Measurements from ENCODE around the gene RNU2-63P. TPM values are rescaled to one million over a fixed set of nuclear protein-coding genes. Genes with fewer than 3 reads are reported as not detected.
A peak's percentile ranks its signal among the peaks of the same experiment; 100 is the strongest.

The RNU2-63P gene
- total RNA-seq: 10 to 100 TPM; 12.6 to 13.1 TPM

GRCh38 chr2:88016086-88016959, at the start of gene RNU2-63P:
Gene RNU2-63P (minus strand): TSS chr2:88016547.
- DNase-seq: peak; percentile 78
- CTCF ChIA-PET: interaction anchor here (1.2 to 1.3 kb wide), 2 partner anchors 14 kb away, joined by 4 read pairs; no protein-coding TSS in a partner anchor
- H3K27ac Mint-ChIP-seq: peak within 1 kb of the TSS; percentile 99
- peak within 1 kb of the TSS; percentile 94 for H3K4me3 Mint-ChIP-seq
- H3K36me3 Mint-ChIP-seq (ENCODE audit: low read depth): peaks cover 2% of the 10 kb centered on the region
- peaks cover 18% of the 10 kb centered on the region for H3K4me1 Mint-ChIP-seq (ENCODE audit: low read depth)
- intact Hi-C loops (cut with micrococcal nuclease): no loop called here
- no peaks in the 10 kb centered on the region for H3K27me3 Mint-ChIP-seq (ENCODE audit: low read depth)
- H3K9me3 Mint-ChIP-seq: peaks cover 7% of the 10 kb centered on the region

- no peak overlapping the region for H3K4me3 Mint-ChIP-seq
- intact Hi-C loops (cut with micrococcal nuclease): loop anchor here (2.0 to 5.0 kb wide), 4 partner anchors 30 to 611 kb away; no protein-coding TSS in a partner anchor
- no peak for DNase-seq
- H3K4me1 Mint-ChIP-seq (ENCODE audit: low read depth): peaks cover 16% of the 10 kb centered on the region
- CTCF ChIA-PET: interaction anchor here (0.6 to 4.1 kb wide), 33 partner anchors 8 to 166 kb away, joined by 3 to 174 read pairs (median 6); partner anchors contain the start of gene THNSL2
- no peaks in the 10 kb centered on the region for H3K9me3 Mint-ChIP-seq
- H3K27ac Mint-ChIP-seq: no peak overlapping the region
- no peaks in the 10 kb centered on the region for H3K27me3 Mint-ChIP-seq (ENCODE audit: low read depth)
- H3K36me3 Mint-ChIP-seq (ENCODE audit: low read depth): no peaks in the 10 kb centered on the region
Observed at GRCh38 chr2:88061295-88061694, 44.9 kb upstream of the RNU2-63P start.

GRCh38 chr2:88060907-88061275, 44.5 kb upstream of the RNU2-63P start:
- Mint-ChIP-seq H3K27me3 (ENCODE audit: low read depth) (no peaks in the 10 kb centered on the region), H3K9me3 (no peaks in the 10 kb centered on the region), H3K27ac (no peak overlapping the region), H3K4me3 (no peak overlapping the region), H3K36me3 (ENCODE audit: low read depth) (no peaks in the 10 kb centered on the region), H3K4me1 (ENCODE audit: low read depth) (peaks cover 20% of the 10 kb centered on the region)
- intact Hi-C loops (cut with micrococcal nuclease): loop anchor here (1.0 to 5.0 kb wide), 6 partner anchors 30 to 611 kb away; no protein-coding TSS in a partner anchor
- DNase-seq: no peak
- CTCF ChIA-PET: interaction anchor here (0.6 to 4.1 kb wide), 49 partner anchors 9 to 694 kb away, joined by 3 to 174 read pairs (median 6); partner anchors contain the start of gene THNSL2

DNA sequence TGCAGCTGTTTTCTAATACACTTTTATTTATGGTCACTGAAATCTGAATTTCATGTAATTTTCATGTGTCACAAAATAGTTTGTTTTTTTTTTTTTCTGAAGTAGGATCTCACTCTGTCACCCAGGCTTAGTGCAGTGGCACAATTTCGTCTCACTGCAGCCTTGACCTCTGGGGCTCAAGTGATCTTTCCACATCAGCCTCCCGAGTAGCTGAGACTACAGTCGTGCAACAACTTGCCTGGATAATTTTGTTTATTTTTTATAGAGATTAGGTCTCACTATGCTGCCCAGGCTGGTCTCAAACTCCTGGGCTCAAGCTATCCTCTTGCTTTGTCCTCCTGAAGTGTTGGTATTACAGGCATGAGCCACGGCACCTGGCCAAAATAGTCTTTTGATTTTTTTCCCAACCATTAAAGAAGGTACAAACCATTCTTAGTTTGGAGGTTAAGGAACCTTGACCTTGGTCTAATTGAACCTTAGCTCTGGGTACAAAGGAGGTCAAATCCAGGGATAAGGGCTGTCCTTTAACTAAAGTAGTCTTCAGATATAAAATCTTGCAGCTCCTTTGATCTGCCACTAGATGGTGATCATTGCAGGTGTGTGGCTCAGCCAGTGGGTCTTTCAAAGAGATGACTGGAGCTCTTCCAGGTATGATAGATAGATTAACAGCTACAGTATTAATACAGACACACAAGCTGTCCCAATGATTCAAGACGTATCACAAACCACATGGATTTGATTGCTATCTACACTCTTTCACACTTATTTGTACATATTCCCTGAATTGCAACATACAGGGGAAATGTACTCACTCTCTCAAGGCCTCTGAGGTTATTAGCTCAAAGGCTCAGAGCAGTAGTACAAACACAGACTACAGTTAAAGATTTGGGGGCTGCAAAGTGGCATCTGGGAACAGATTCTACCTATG, 43.9 kb upstream of the RNU2-63P start:
- Mint-ChIP-seq H3K9me3 (no peaks in the 10 kb centered on the region), H3K27ac (no peak overlapping the region), H3K36me3 (ENCODE audit: low read depth) (peaks cover under 1% of the 10 kb centered on the region), H3K4me1 (ENCODE audit: low read depth) (peaks cover 22% of the 10 kb centered on the region), H3K4me3 (no peak overlapping the region), H3K27me3 (ENCODE audit: low read depth) (no peaks in the 10 kb centered on the region)
- intact Hi-C loops (cut with micrococcal nuclease): loop anchor here (1.0 to 10.0 kb wide), 8 partner anchors 31 to 702 kb away; partner anchors contain the start of gene RPIA
- CTCF ChIA-PET: interaction anchor here (0.6 to 4.1 kb wide), 53 partner anchors 9 to 1626 kb away, joined by 3 to 174 read pairs (median 5); partner anchors contain the start of gene THNSL2
- peak; percentile 48 for DNase-seq

GRCh38 chr2:88058191-88058590, 41.8 kb upstream of the RNU2-63P start:
- no peak for DNase-seq
- intact Hi-C loops (cut with micrococcal nuclease): loop anchor here (5.0 to 10.0 kb wide), 2 partner anchors 637 to 704 kb away; partner anchors contain the start of gene RPIA
- no peaks in the 10 kb centered on the region for H3K27me3 Mint-ChIP-seq (ENCODE audit: low read depth)
- peaks cover 41% of the 10 kb centered on the region for H3K4me1 Mint-ChIP-seq (ENCODE audit: low read depth)
- no peak overlapping the region for H3K27ac Mint-ChIP-seq
- CTCF ChIA-PET: interaction anchor here (0.6 to 4.1 kb wide), 5 partner anchors 12 to 104 kb away, joined by 3 to 174 read pairs (median 4); no protein-coding TSS in a partner anchor
- H3K36me3 Mint-ChIP-seq (ENCODE audit: low read depth): peaks cover 11% of the 10 kb centered on the region
- no peak overlapping the region for H3K4me3 Mint-ChIP-seq
- no peaks in the 10 kb centered on the region for H3K9me3 Mint-ChIP-seq

DNA sequence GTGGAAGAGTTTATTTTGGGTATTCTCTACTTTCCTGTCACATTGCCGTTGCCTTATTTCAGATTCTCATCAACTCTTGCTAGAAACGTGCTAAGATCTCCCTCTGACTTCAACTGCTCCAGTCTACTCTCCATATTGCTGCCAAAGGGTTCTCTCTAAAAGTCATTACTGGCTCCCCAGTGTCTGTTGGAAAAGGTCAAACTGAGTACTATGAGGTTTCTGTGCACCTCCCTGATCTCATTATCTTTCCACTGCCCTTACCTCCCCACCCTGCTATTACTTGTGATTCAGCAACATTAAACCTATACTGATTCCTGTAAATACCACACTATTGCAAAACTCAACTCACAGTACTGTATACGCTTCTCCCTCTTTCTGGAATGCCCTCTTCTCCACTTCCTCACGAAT, 41.1 kb upstream of the RNU2-63P start:
- no peak overlapping the region for H3K27ac Mint-ChIP-seq
- CTCF ChIA-PET: no interaction called here

DNA sequence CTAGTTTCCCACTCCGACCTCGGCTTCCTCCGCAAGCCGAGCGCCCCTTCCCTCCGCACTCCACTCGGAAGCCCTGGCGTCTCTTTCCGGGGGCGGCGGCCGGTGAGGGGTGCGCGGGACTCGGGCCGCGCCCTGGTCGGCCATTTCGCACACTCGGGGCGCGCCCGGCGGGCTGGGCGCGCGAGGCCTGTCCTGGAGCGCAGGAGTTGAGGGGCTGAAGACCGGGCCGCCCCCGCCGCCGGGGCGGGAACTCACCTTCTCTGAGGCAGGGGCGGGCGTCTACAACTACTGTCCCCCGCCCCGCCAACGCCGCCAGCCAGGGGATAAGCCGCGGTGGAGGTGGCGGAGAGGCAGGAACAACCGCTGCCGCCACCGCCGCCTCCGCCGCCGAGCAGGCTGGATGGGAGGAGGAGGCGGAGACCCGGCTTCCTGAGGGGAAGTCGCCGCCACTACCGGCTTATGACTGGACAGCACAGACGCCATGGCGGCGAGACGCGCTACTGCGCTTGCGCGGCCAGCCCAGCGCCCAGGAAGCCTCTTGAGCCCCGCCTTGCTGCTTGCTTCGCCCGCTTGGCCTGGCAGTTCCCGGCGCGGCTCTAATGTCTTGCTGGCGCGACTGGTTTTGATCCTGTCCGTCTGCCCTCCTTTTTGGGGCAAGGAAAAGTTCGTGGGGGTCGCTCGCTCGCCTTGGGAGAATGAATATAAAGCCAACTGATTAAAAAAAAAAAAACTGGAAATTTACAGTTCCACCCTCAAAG, 39.2 kb upstream of the RNU2-63P start, which contains the start of gene KRCC1:
TSS of gene KRCC1 (minus strand) at position 413 of the 758 bp plus-strand sequence. CDS start 27,220 bp downstream, outside the sequence.
- peak; percentile 94 for DNase-seq
- H3K4me1 Mint-ChIP-seq (ENCODE audit: low read depth): peaks cover 62% of the 10 kb centered on the region
- peak within 1 kb of the TSS; percentile 98 for H3K27ac Mint-ChIP-seq
- CTCF ChIA-PET: interaction anchor here (1.7 kb wide), 1 partner anchor 104 kb away, joined by 5 read pairs; no protein-coding TSS in a partner anchor
- H3K36me3 Mint-ChIP-seq (ENCODE audit: low read depth): peaks cover 18% of the 10 kb centered on the region
- H3K27me3 Mint-ChIP-seq (ENCODE audit: low read depth): no peaks in the 10 kb centered on the region
- intact Hi-C loops (cut with micrococcal nuclease): loop anchor here (2.0 to 10.0 kb wide), 5 partner anchors 37 to 707 kb away; partner anchors contain the start of genes EIF2AK3, FOXI3 and RPIA
- no peaks in the 10 kb centered on the region for H3K9me3 Mint-ChIP-seq
- H3K4me3 Mint-ChIP-seq: peak within 1 kb of the TSS; percentile 99

More for the DNA sequence above, 41.1 kb upstream of the RNU2-63P start:
- H3K9me3 Mint-ChIP-seq: no peaks in the 10 kb centered on the region
- DNase-seq: no peak
- peaks cover 47% of the 10 kb centered on the region for H3K4me1 Mint-ChIP-seq (ENCODE audit: low read depth)
- H3K4me3 Mint-ChIP-seq: no peak overlapping the region
- intact Hi-C loops (cut with micrococcal nuclease): loop anchor here (2.0 to 10.0 kb wide), 3 partner anchors 395 to 705 kb away; partner anchors contain the start of genes FOXI3 and RPIA
- peaks cover 14% of the 10 kb centered on the region for H3K36me3 Mint-ChIP-seq (ENCODE audit: low read depth)
- no peaks in the 10 kb centered on the region for H3K27me3 Mint-ChIP-seq (ENCODE audit: low read depth)

DNA sequence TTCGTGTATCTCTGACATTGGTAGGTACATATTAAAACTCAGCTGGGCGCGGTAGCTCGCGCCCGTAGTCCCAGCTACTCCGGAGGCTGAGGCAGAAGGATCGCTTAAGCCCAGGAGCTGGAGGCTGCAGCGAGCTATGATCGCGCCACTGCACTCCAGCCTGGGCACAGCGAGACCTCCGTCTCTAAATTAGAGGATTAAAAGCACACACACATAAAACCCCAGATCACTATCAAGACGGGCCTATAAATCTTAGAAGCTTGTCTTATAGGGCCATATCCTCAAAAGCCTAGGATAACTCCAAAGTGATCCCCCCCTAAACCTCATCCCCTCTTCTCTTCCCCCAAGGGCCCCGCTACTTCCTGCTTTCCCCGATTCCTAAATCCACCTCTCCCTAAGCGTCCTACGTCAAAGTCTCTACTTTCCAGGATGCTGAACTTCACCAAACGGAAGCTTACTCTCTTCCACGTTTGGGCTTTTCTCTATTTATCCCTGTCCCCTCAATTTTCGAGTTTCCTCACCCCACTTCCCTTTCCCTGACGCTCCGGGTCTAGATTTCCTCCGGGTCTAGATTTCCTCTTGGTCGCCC, 38.5 kb upstream of the RNU2-63P start:
- H3K27me3 Mint-ChIP-seq (ENCODE audit: low read depth): no peaks in the 10 kb centered on the region
- DNase-seq: no peak
- H3K27ac Mint-ChIP-seq: peak overlapping the region; percentile 98
- peaks cover 66% of the 10 kb centered on the region for H3K4me1 Mint-ChIP-seq (ENCODE audit: low read depth)
- intact Hi-C loops (cut with micrococcal nuclease): loop anchor here (1.0 to 10.0 kb wide), 5 partner anchors 17 to 707 kb away; partner anchors contain the start of genes EIF2AK3 and RPIA
- CTCF ChIA-PET: interaction anchor here (0.6 to 1.7 kb wide), 3 partner anchors 51 to 110 kb away, joined by 3 to 5 read pairs (median 3); no protein-coding TSS in a partner anchor
- H3K36me3 Mint-ChIP-seq (ENCODE audit: low read depth): peaks cover 19% of the 10 kb centered on the region
- peak overlapping the region; percentile 99 for H3K4me3 Mint-ChIP-seq
- H3K9me3 Mint-ChIP-seq: no peaks in the 10 kb centered on the region

DNA sequence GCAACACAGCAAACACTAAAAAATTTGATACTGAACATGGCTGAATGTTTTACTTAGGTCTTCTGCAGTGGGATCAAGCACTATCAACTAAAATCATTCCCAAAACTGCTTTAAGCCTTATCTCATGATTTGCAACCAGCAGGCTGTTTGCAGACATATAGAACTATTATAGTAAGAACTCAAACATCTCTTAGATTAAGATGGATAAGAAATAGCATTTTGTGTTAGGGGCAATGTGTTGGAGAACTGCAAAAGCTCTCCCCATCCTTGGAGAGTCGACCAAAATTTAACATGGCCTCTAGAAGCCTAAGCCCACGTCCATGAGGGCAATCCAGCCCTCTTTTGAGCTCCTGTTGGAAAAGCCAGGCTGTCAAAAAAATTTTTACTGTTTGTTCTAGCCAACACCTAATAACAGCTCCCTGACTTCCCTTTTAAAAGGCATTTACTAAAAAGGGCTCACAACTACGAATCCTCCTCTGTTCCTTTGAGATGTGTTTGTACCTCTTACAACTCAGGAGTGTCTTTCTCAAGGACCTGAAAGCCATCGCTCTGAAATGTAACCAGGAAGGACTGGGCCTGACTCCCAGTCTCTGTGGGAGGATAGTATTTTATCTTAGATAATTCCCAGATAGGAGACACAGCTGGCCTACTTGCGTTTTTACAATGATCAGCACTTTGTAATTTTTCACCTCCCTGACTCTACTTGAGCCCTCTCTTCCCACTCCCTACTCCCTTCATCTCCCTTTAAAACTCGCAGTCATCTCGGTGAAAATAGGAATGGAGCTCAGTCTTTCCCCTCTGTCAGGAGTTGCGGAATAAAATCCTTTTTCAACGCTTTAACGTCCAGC, 37.8 kb upstream of the RNU2-63P start:
- no peak for DNase-seq
- Mint-ChIP-seq H3K36me3 (ENCODE audit: low read depth) (peaks cover 19% of the 10 kb centered on the region), H3K27me3 (ENCODE audit: low read depth) (no peaks in the 10 kb centered on the region), H3K9me3 (no peaks in the 10 kb centered on the region), H3K27ac (peak overlapping the region; percentile 98), H3K4me1 (ENCODE audit: low read depth) (peaks cover 66% of the 10 kb centered on the region), H3K4me3 (peak overlapping the region; percentile 99)
- CTCF ChIA-PET: interaction anchor here (0.6 to 1.7 kb wide), 3 partner anchors 50 to 111 kb away, joined by 3 to 5 read pairs (median 3); no protein-coding TSS in a partner anchor
- intact Hi-C loops (cut with micrococcal nuclease): loop anchor here (1.0 to 10.0 kb wide), 4 partner anchors 16 to 641 kb away; partner anchors contain the start of genes EIF2AK3 and RPIA

GRCh38 chr2:88053296-88053695, 36.9 kb upstream of the RNU2-63P start:
- CTCF ChIA-PET: no interaction called here
- peaks cover 67% of the 10 kb centered on the region for H3K4me1 Mint-ChIP-seq (ENCODE audit: low read depth)
- H3K36me3 Mint-ChIP-seq (ENCODE audit: low read depth): peaks cover 19% of the 10 kb centered on the region
- H3K4me3 Mint-ChIP-seq: peak overlapping the region; percentile 2
- H3K27me3 Mint-ChIP-seq (ENCODE audit: low read depth): no peaks in the 10 kb centered on the region
- no peak for DNase-seq
- peak overlapping the region; percentile 3 for H3K27ac Mint-ChIP-seq
- H3K9me3 Mint-ChIP-seq: no peaks in the 10 kb centered on the region
- intact Hi-C loops (cut with micrococcal nuclease): loop anchor here (10.0 kb wide), 1 partner anchor 642 kb away; the partner anchor contains the start of gene RPIA
